Activated naive CD4-positive, alpha-beta T cell treated with anti-CD3 and anti-CD28 coated beads, Interleukin-2, amount 50 U/mL, for 72 hours (primary cell): ENCODE results near the gene SERPINA3. TPM values are rescaled to one million over a fixed set of nuclear protein-coding genes. Genes with fewer than 3 reads are reported as not detected.

Experiments used
- ATAC-seq, 2 donors: fragments of 150-1000 bp; cut with Tn5 transposase; 2 replicates each; pipeline ENCODE4 v1.10.0; 2021; ENCODE audit warnings: mild to moderate bottlenecking in 2 of 2, moderate library complexity in 2 of 2
- DNase-seq, 2 donors: peaks; one replicate each; pipeline ENCODE4 v3.0.0; 2021 to 2022; ENCODE audit warnings: low spot score in 2 of 2
- H3K27ac Mint-ChIP-seq, 2 donors: one replicate each; pipeline ENCODE4 v1.8.0; 2022; ENCODE audit warnings: mild to moderate bottlenecking in 2 of 2, mixed read lengths in 2 of 2
- H3K36me3 Mint-ChIP-seq, 2 donors: one replicate each; pipeline ENCODE4 v1.8.0; 2022; ENCODE audit warnings: mixed read lengths in 2 of 2
- H3K9me3 Mint-ChIP-seq, 2 donors: one replicate each; pipeline ENCODE4 v1.8.0; 2022; ENCODE audit warnings: mixed read lengths in 2 of 2
- total RNA-seq, 2 donors: library from RNA; stranded (reverse); gene quantifications; one replicate each; pipeline ENCODE4 v1.2.3, GENCODE V29; 2022

The SERPINA3 gene
- total RNA-seq, 2 donors from 2014 or later: not detected

DNA sequence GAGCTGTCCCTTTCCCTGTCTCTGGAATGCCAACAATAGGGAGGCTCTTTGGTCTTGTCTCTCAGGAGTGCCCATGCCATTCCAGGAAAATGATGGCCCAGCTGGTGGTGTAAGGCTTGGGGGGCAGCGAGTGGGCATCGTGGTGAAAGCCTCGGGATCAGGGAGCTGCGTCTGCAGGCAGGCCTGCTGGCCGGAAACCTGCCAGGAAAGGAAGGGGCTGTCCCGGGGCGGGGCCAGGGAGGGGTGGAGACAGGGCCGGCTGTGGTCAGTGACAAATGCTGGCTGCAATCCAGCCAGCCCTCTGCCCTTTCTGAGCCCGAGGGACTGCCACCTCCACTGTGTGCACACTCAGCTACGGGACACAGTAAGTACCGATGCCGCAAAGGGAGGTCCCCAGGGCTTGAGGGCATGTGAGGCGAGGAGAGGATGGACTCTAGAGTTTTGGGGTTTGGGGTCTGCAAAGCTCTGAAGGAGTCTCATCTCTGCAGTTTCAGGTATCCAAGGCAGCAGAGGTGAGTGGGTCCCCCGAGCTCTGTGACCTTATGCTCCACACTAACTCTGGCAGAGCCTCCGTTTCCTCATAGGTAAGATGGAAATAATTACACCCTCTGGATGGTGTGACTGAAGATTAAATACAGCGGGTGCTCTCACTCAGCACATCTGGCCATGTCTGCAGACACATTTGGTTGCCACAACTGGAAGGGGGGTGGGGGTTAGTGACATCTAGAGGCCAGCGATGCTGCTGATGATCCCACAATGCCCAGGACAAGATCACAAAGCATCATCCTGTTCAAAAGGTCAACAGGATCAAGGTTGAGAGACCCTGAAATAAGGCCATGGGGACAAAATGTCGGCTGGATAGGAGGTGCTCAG, 30.8 kb upstream of the SERPINA3 start, which contains the start of gene SERPINA5:
Gene SERPINA5 (plus strand): TSS at position 300 of the 873 bp plus-strand sequence. CDS start 5,937 bp downstream, outside the sequence.
- Mint-ChIP-seq H3K27ac (peak within 1 kb of the TSS in 1 of 2 donors; percentile 36), H3K9me3 (peaks cover 0 to 3% of the 10 kb centered on the region in 2 donors), H3K36me3 (no peaks in the 10 kb centered on the region)
- ATAC-seq (peak in 1 of 2 donors; percentile 37), DNase-seq (no peak)

GRCh38 chr14:94582199-94582750, 29.9 kb upstream of the SERPINA3 start:
- H3K27ac Mint-ChIP-seq: peak overlapping the region in 1 of 2 donors; percentile 36
- peaks cover 0 to 3% of the 10 kb centered on the region in 2 donors for H3K9me3 Mint-ChIP-seq
- no peak for ATAC-seq
- no peaks in the 10 kb centered on the region for H3K36me3 Mint-ChIP-seq
- DNase-seq: no peak

DNA sequence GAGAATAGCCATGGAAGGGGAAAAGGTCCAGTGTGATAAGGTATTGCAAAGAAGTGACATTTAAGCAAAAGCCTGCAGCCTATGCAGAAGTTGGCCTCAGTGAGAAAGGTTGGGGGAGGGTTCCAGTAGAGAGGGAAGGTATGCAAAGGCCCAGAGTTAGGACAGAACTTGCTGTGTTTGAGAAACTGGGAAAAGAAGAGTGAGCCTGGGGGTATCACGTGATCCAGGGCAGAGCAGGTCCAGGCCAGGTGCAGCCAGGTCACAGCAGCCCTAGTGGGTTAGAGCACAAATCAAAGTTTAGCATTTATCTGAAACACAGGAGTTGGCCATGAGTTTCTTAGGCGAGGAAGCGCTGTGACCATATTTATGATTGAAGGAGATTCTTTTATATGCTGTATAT, 29.3 kb upstream of the SERPINA3 start:
- H3K9me3 Mint-ChIP-seq: peaks cover 0 to 3% of the 10 kb centered on the region in 2 donors
- no peak for ATAC-seq
- peak overlapping the region in 1 of 2 donors; percentile 36 for H3K27ac Mint-ChIP-seq
- H3K36me3 Mint-ChIP-seq: no peaks in the 10 kb centered on the region
- DNase-seq: no peak

- no peak for ATAC-seq
- no peaks in the 10 kb centered on the region for H3K36me3 Mint-ChIP-seq
- H3K9me3 Mint-ChIP-seq: peaks cover 0 to 3% of the 10 kb centered on the region in 2 donors
- H3K27ac Mint-ChIP-seq: no peak overlapping the region
- DNase-seq: no peak
Measured at GRCh38 chr14:94583557-94583956, 28.6 kb upstream of the SERPINA3 start.

DNA sequence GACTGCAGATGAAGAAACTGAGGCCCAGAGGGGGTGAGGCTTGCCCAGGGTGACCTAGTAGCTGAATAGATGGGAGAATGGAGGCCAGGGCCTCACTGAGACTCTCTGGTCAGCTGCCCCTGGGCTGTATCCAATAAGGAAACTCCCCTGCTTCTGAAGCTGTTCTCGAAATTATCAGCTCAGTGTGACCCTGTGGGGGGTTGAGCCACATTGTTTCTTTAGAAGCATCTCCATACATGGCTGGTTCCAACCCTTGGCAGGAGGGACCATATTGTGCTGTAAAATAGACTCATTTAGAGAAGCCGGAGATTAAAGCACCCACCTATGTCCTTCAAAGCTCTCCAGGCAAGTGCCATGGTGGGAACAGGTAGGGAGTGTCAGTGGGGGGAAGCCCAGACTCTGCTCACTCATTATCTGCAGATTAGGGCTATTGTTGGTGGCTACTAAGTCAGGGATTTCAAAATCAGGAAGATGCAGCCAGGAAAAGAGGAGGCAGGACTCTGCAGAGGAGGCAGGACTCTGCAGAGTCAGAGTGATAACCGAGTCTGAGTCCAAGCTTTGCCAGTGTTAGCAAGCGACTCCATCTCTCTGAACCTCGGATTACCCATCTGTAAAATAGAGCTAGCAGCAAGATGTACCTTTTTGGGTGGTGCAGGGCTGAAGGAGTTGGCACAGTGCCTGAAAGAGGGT, 27.5 kb upstream of the SERPINA3 start:
- H3K36me3 Mint-ChIP-seq: no peaks in the 10 kb centered on the region
- H3K9me3 Mint-ChIP-seq: no peaks in the 10 kb centered on the region
- H3K27ac Mint-ChIP-seq: peak overlapping the region in 1 of 2 donors; percentile 14
- ATAC-seq: no peak
- no peak for DNase-seq

GRCh38 chr14:94586635-94587034, 25.6 kb upstream of the SERPINA3 start:
- H3K9me3 Mint-ChIP-seq: peaks cover 9 to 10% of the 10 kb centered on the region in 2 donors
- ATAC-seq (no peak), DNase-seq (no peak)
- no peaks in the 10 kb centered on the region for H3K36me3 Mint-ChIP-seq
- no peak overlapping the region for H3K27ac Mint-ChIP-seq

DNA sequence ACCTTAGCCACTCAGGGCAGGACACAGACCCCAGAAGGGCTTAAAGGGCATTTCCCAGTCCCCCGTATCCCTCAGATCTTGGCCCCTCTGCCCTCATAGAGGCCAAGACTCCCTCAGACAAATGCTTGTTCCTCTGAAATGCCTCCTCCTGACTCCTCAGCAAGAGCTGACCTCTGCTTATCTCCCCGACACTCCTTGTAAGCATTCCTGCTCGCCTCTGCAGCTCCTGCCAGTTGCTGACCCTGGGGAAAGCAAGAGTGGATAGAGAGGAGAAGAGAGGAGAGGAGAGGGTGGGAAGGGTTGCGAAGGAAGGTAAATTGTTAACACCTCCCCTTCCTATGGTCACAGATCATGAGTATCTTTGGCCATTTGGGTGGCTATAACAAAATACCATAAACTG, 23.9 kb upstream of the SERPINA3 start:
- no peaks in the 10 kb centered on the region for H3K36me3 Mint-ChIP-seq
- DNase-seq (no peak), ATAC-seq (no peak)
- peaks cover 10 to 11% of the 10 kb centered on the region in 2 donors for H3K9me3 Mint-ChIP-seq
- H3K27ac Mint-ChIP-seq: no peak overlapping the region

GRCh38 chr14:94591073-94591472, 21.1 kb upstream of the SERPINA3 start:
- DNase-seq (no peak), ATAC-seq (no peak)
- Mint-ChIP-seq H3K27ac (no peak overlapping the region), H3K9me3 (peaks cover 10 to 11% of the 10 kb centered on the region in 2 donors), H3K36me3 (no peaks in the 10 kb centered on the region)

GRCh38 chr14:94591871-94592270, 20.3 kb upstream of the SERPINA3 start:
- Mint-ChIP-seq H3K27ac (no peak overlapping the region), H3K9me3 (peaks cover 10 to 11% of the 10 kb centered on the region in 2 donors), H3K36me3 (no peaks in the 10 kb centered on the region)
- DNase-seq (no peak), ATAC-seq (no peak)

GRCh38 chr14:94592457-94592856, 19.7 kb upstream of the SERPINA3 start:
- Mint-ChIP-seq H3K9me3 (peaks cover 10 to 11% of the 10 kb centered on the region in 2 donors), H3K27ac (no peak overlapping the region), H3K36me3 (no peaks in the 10 kb centered on the region)
- DNase-seq: no peak
- no peak for ATAC-seq

- ATAC-seq (no peak), DNase-seq (no peak)
- no peak overlapping the region for H3K27ac Mint-ChIP-seq
Measured at GRCh38 chr14:94593376-94593748, 18.8 kb upstream of the SERPINA3 start.

DNA sequence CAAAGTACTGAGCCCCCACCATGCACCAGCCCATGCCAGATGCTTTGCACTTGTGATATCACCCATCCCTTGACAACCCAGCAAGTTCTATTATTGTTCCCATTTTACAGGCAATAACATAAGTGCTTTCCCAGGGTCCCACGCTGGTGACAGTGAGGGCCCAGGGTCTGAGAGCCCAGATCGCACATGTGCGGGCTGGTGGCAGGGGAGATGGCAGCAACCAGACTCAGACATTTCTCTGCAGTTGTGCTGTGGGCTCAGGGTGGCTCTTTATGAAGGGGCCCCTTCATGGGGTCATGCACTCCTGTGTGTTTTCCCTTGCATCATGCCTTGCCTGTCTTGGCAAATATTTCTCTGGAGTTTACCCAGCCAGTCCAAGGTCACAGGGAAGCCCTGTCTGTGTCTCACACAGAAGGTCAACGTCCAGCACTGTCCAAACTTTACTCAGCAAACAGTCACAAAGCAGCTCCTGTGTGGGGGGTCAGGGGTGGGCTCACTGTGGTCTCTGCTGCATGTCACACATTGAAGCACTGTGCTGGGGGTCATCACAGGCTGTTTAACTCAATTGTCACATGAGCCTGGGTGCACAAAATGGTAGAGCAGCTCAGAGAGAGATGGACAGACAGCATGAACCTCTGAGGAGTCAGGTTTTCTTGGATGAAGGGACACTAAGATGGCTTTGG, 18.3 kb upstream of the SERPINA3 start:
- DNase-seq (no peak), ATAC-seq (no peak)
- H3K27ac Mint-ChIP-seq: peak overlapping the region in 1 of 2 donors; percentile 72
- peaks cover 10 to 11% of the 10 kb centered on the region in 2 donors for H3K9me3 Mint-ChIP-seq
- H3K36me3 Mint-ChIP-seq: no peaks in the 10 kb centered on the region

More at GRCh38 chr14:94593376-94593748, 18.8 kb upstream of the SERPINA3 start:
- Mint-ChIP-seq H3K9me3 (peaks cover 10 to 11% of the 10 kb centered on the region in 2 donors), H3K36me3 (no peaks in the 10 kb centered on the region)

- H3K36me3 Mint-ChIP-seq: no peaks in the 10 kb centered on the region
- H3K27ac Mint-ChIP-seq: peak overlapping the region in 1 of 2 donors; percentile 72
- DNase-seq (no peak), ATAC-seq (no peak)
- H3K9me3 Mint-ChIP-seq: peaks cover 10 to 11% of the 10 kb centered on the region in 2 donors
Measured at GRCh38 chr14:94594441-94594840, 17.8 kb upstream of the SERPINA3 start.

DNA sequence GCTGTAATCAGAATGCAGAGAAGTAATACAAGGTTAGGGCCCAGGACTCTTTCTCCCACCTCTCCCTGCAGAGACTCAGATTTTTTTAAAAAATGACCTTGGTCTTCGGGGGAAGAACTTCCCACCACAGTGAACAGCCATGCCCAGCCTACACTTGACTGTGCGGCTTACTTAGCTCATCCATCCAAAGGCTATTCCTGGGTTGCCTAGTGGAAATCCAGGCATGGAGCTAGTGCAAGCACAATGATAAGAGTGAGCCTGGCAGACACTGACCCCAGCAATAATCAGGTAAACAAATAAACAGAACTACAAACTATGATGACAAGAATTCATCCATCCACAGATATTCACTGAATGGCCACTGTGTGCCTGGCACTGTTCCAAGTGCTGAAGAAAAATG, 16.3 kb upstream of the SERPINA3 start:
- no peak for ATAC-seq
- peaks cover 7 to 8% of the 10 kb centered on the region in 2 donors for H3K9me3 Mint-ChIP-seq
- H3K27ac Mint-ChIP-seq: no peak overlapping the region
- H3K36me3 Mint-ChIP-seq: no peaks in the 10 kb centered on the region
- no peak for DNase-seq

DNA sequence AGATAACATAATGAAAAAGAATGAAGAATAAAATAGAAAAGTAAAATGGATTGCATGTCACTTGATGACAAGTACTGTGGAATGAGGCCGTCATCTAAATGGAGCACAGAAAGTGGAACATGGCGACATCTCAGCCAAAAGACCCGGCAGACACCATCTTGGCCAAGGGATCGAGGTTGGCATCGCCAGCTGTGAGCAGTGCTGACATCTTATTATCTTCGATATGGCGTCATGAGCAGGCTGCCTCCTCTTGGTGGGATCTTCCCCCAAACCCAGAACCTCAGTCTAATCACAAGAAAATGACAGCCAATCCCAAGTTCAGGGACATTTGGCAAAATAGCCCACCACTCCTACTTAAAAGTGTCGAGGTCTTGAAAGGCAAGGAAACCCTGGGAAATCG, 15.8 kb upstream of the SERPINA3 start:
- DNase-seq (no peak), ATAC-seq (no peak)
- peaks cover 3% of the 10 kb centered on the region in 2 donors for H3K9me3 Mint-ChIP-seq
- H3K27ac Mint-ChIP-seq: no peak overlapping the region
- H3K36me3 Mint-ChIP-seq: no peaks in the 10 kb centered on the region

DNA sequence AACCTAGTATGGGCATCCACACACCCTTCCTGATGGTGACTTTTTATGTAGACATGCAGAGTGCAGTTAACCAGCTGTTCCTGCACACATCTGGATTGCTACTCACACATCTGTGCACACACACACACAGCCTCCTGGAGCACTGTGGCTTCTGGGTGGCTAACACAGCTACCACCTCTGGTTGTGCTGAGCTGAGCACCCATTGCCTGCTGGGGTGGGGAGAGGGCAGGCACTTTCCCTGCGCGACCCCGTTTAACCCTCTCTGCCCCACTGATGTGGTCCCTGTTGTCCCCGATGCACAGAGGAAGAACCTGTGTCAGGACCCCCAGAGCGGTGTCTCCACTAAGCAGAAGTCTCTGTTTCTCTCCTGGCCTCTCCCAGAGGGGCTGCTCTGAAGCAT, 14.4 kb upstream of the SERPINA3 start:
- ATAC-seq: no peak
- H3K36me3 Mint-ChIP-seq: no peaks in the 10 kb centered on the region
- H3K9me3 Mint-ChIP-seq: no peaks in the 10 kb centered on the region
- no peak for DNase-seq
- H3K27ac Mint-ChIP-seq: no peak overlapping the region

DNA sequence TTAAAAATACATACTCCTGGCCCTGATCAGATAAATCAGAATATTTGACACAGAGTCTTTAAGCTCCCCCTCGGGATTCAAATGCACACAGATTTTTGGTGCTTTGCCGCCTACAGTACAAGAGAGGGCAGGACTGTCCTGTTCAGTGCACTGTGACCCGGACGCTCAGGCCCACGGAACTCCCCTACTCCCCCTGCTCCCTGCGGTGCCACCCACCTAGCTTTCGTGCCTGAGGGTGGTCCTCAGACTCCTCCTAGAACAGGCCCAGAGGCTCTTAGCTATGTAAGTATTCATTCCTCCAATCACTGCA, 13.7 kb upstream of the SERPINA3 start:
- no peak for ATAC-seq
- Mint-ChIP-seq H3K9me3 (no peaks in the 10 kb centered on the region), H3K36me3 (no peaks in the 10 kb centered on the region), H3K27ac (no peak overlapping the region)
- no peak for DNase-seq
